ENCODE measurements around the gene GPR32. TPM values are rescaled to one million over a fixed set of nuclear protein-coding genes. Genes with fewer than 3 reads are reported as not detected.
A peak's percentile ranks its signal among the peaks of the same experiment; 100 is the strongest.

Gene GPR32
- total RNA-seq, 4 donors from 2014 or later, result not detected

GRCh38 chr19:50776131-50776530 lies 5.9 kb downstream of the GPR32 start:
- peaks cover 94% of the 10 kb centered on the region for H3K27me3 ChIP-seq

GRCh38 chr19:50777261-50777660 lies 7.0 kb downstream of the GPR32 start:
- peaks cover 97% of the 10 kb centered on the region for H3K27me3 ChIP-seq

More at GRCh38 chr19:50776131-50776530, 5.9 kb downstream of the GPR32 start:
- TF ChIP-seq CTCF (IDR thresholded peaks at IDR 0.05) (no peak), POLR2AphosphoS5 (IDR thresholded peaks at IDR 0.05) (no peak), EP300 (IDR thresholded peaks at IDR 0.05) (no peak), POLR2A (IDR thresholded peaks at IDR 0.05) (no peak)
- H3K27ac ChIP-seq, result no peak overlapping the region
- WGBS, result 60% methylated on average over 5 of the region's 5 CpGs
- no peaks in the 10 kb centered on the region for H3K36me3 ChIP-seq
- H3K4me3 ChIP-seq, result no peak overlapping the region
- no peaks in the 10 kb centered on the region for H3K9me3 ChIP-seq
- no peak for DNase-seq (ENCODE audit: low spot score in 2 of 2)
- peaks cover 19% of the 10 kb centered on the region for H3K4me1 ChIP-seq

GRCh38 chr19:50777830-50778303 lies 7.6 kb downstream of the GPR32 start:
- WGBS, result 0% methylated on average over 14 of the region's 30 CpGs

More at GRCh38 chr19:50777261-50777660, 7.0 kb downstream of the GPR32 start:
- no peak for TF ChIP-seq POLR2AphosphoS5 (IDR thresholded peaks at IDR 0.05)
- no peak for TF ChIP-seq CTCF (IDR thresholded peaks at IDR 0.05)
- peaks cover 19% of the 10 kb centered on the region for H3K4me1 ChIP-seq
- no peak overlapping the region for H3K4me3 ChIP-seq
- WGBS, result 57% methylated on average over 4 of the region's 4 CpGs
- H3K27ac ChIP-seq, result no peak overlapping the region
- H3K9me3 ChIP-seq, result no peaks in the 10 kb centered on the region
- DNase-seq (ENCODE audit: low spot score in 2 of 2), result no peak
- H3K36me3 ChIP-seq, result no peaks in the 10 kb centered on the region

GRCh38 chr19:50778906-50779430 lies 8.7 kb downstream of the GPR32 start:
- Histone ChIP-seq H3K9me3 (no peaks in the 10 kb centered on the region), H3K27me3 (peaks cover 91% of the 10 kb centered on the region), H3K4me3 (no peak overlapping the region), H3K4me1 (peaks cover 19% of the 10 kb centered on the region), H3K36me3 (no peaks in the 10 kb centered on the region), H3K27ac (no peak overlapping the region)
- 56% methylated on average over 7 of the region's 7 CpGs for WGBS
- TF ChIP-seq CTCF (IDR thresholded peaks at IDR 0.05), result no peak
- no peak for TF ChIP-seq POLR2A (IDR thresholded peaks at IDR 0.05)
- no peak for TF ChIP-seq EP300 (IDR thresholded peaks at IDR 0.05)
- no peak for TF ChIP-seq POLR2AphosphoS5 (IDR thresholded peaks at IDR 0.05)
- no peak for DNase-seq (ENCODE audit: low spot score in 2 of 2)

More at GRCh38 chr19:50777830-50778303, 7.6 kb downstream of the GPR32 start:
- no peak for DNase-seq (ENCODE audit: low spot score in 2 of 2)
- Histone ChIP-seq H3K27ac (no peak overlapping the region), H3K36me3 (no peaks in the 10 kb centered on the region), H3K4me1 (peaks cover 19% of the 10 kb centered on the region), H3K4me3 (peak overlapping the region; percentile 10), H3K27me3 (peaks cover 98% of the 10 kb centered on the region), H3K9me3 (no peaks in the 10 kb centered on the region)
- no peak for TF ChIP-seq CTCF (IDR thresholded peaks at IDR 0.05)
- TF ChIP-seq POLR2A (IDR thresholded peaks at IDR 0.05), result no peak

GRCh38 chr19:50779504-50780457 lies 9.5 kb downstream of the GPR32 start:
- Histone ChIP-seq H3K9me3 (no peaks in the 10 kb centered on the region), H3K36me3 (no peaks in the 10 kb centered on the region), H3K4me3 (no peak overlapping the region), H3K4me1 (peaks cover 19% of the 10 kb centered on the region), H3K27ac (no peak overlapping the region), H3K27me3 (peaks cover 83% of the 10 kb centered on the region)
- TF ChIP-seq POLR2A (IDR thresholded peaks at IDR 0.05) (no peak), POLR2AphosphoS5 (IDR thresholded peaks at IDR 0.05) (no peak), EP300 (IDR thresholded peaks at IDR 0.05) (no peak), CTCF (IDR thresholded peaks at IDR 0.05) (no peak)
- DNase-seq (ENCODE audit: low spot score in 2 of 2), result no peak
- WGBS, result 43% methylated on average over 9 of the region's 25 CpGs
